Naive thymus-derived CD4-positive, alpha-beta T cell (primary cell): ENCODE results near the gene ADAMTS10. TPM values are rescaled to one million over a fixed set of nuclear protein-coding genes. Genes with fewer than 3 reads are reported as not detected.
"Not testable (repeated sequence)": the region's sequence is repeated elsewhere in the genome, so short reads cannot be mapped to it uniquely, and the experiment has no call there.

ENCODE experiments used
- ATAC-seq: fragments of 150-1000 bp; cut with Tn5 transposase; 2 replicates; pipeline ENCODE4 v1.10.0; 2021; ENCODE audit warnings: mild to moderate bottlenecking, moderate library complexity
- CTCF ChIA-PET: fragments of 350-600 bp; sonication (Branson Sonifier 250); formaldehyde crosslinking; loops from one replicate; lab custom pipeline; 2021; ENCODE audit warnings: antibody characterized with exemption; lab: Charles Lee
- POLR2A ChIA-PET: fragments of 350-600 bp; sonication (Branson Sonifier 250); formaldehyde crosslinking; loops from one replicate; lab custom pipeline; 2021; ENCODE audit warnings: antibody characterized with exemption, inconsistent platforms; lab: Charles Lee
- DNase-seq, 9 donors: peaks; one replicate each; pipeline versions ENCODE4 v3.0.0 to v3.0.0-alpha.2; 2020 to 2022; ENCODE audit warnings: mixed read lengths in 1 of 9
- H3K27ac ChIP-seq: one replicate; pipeline ENCODE4 v1.7.0; 2013; ENCODE audit warnings: mild to moderate bottlenecking, low read depth, low read length, moderate library complexity
- H3K27me3 ChIP-seq, 2 donors: one replicate each; pipeline ENCODE4 v1.7.0; 2013; ENCODE audit warnings: low read length in 2 of 2, mild to moderate bottlenecking in 2 of 2, moderate library complexity in 2 of 2; ENCODE audit not compliant: control insufficient read depth in 2 of 2, insufficient read depth in 2 of 2
- H3K36me3 ChIP-seq, 3 experiments: 1 replicate in 2 of 3; 2 replicates in 1 of 3; pipeline ENCODE4 v1.7.0; 2013; ENCODE audit warnings: low read length in 3 of 3, mild to moderate bottlenecking in 3 of 3, moderate library complexity in 1 of 3; ENCODE audit not compliant: insufficient read depth in 3 of 3, control insufficient read depth in 2 of 3
- H3K4me1 ChIP-seq, 2 donors: one replicate each; pipeline ENCODE4 v1.7.0; 2013; ENCODE audit warnings: low read length in 2 of 2, mild to moderate bottlenecking in 2 of 2, moderate library complexity in 1 of 2; ENCODE audit not compliant: control insufficient read depth in 2 of 2, insufficient read depth in 2 of 2
- H3K4me3 ChIP-seq: 2 replicates; pipeline ENCODE4 v1.7.0; 2013; ENCODE audit warnings: mild to moderate bottlenecking, low read length
- H3K9me3 ChIP-seq, 3 experiments: 1 replicate in 2 of 3; 2 replicates in 1 of 3; pipeline ENCODE4 v1.7.0; 2013; ENCODE audit warnings: low read length in 3 of 3; ENCODE audit not compliant: control insufficient read depth in 2 of 3
- H3K27ac Mint-ChIP-seq, 9 donors: one replicate each; pipeline ENCODE4 v1.8.0; 2020 to 2022; ENCODE audit warnings: mixed read lengths in 9 of 9, mild to moderate bottlenecking in 8 of 9, moderate library complexity in 5 of 9, inconsistent platforms in 2 of 9
- H3K27me3 Mint-ChIP-seq, 5 donors: one replicate each; pipeline ENCODE4 v1.8.0; 2021 to 2022; ENCODE audit warnings: mixed read lengths in 5 of 5, mild to moderate bottlenecking in 1 of 5
- H3K36me3 Mint-ChIP-seq, 5 donors: one replicate each; pipeline ENCODE4 v1.8.0; 2020 to 2022; ENCODE audit warnings: mixed read lengths in 5 of 5, mild to moderate bottlenecking in 3 of 5, inconsistent platforms in 1 of 5
- H3K4me1 Mint-ChIP-seq, 7 donors: one replicate each; pipeline ENCODE4 v1.8.0; 2020 to 2022; ENCODE audit warnings: mixed read lengths in 7 of 7, mild to moderate bottlenecking in 3 of 7, inconsistent platforms in 1 of 7
- H3K4me3 Mint-ChIP-seq, 10 donors: one replicate each; pipeline ENCODE4 v1.8.0; 2020 to 2022; ENCODE audit warnings: mild to moderate bottlenecking in 10 of 10, mixed read lengths in 10 of 10, moderate library complexity in 6 of 10, inconsistent platforms in 2 of 10
- H3K9me3 Mint-ChIP-seq, 11 donors: one replicate each; pipeline ENCODE4 v1.8.0; 2020 to 2022; ENCODE audit warnings: mixed read lengths in 11 of 11, mild to moderate bottlenecking in 4 of 11, inconsistent platforms in 1 of 11, moderate library complexity in 1 of 11
- intact Hi-C, 2 donors: fragments of 100-400 bp; cut with micrococcal nuclease; formaldehyde crosslinking; loops; one replicate each; pipeline ENCODE4 v1.15.1; 2023
- polyA plus RNA-seq, 2 donors: library from polyadenylated mRNA; unstranded; fragments of 300-500 nt; fragmentation: Illumina TruSeq; gene quantifications; one replicate each; pipeline ENCODE4 v1.2.3, GENCODE V29; 2021
- total RNA-seq, 6 experiments: library from RNA in 5 of 6; stranded (reverse) in 5 of 6; gene quantifications; 1 replicate in 5 of 6; 2 replicates in 1 of 6; pipeline ENCODE4 v1.2.3 and lab custom pipeline; 2021 to 2026

The ADAMTS10 gene
- total and polyA plus RNA-seq, 7 experiments from 2014 or later: 1.5 to 102 (median 78.7) TPM

- H3K4me1 ChIP-seq: peaks cover 56 to 62% of the 10 kb centered on the region in 2 donors
- H3K27me3 ChIP-seq: no peaks in the 10 kb centered on the region
- Mint-ChIP-seq H3K9me3 (peaks cover 0 to 9% (median 0%) of the 10 kb centered on the region in 11 donors), H3K27ac (peak overlapping the region; percentile 83 to 98 (median 95)), H3K27me3 (peaks cover 0 to 2% (median 0%) of the 10 kb centered on the region in 5 donors), H3K36me3 (peaks cover 0 to 66% (median 0%) of the 10 kb centered on the region in 5 donors), H3K4me3 (peak overlapping the region; percentile 66 to 88 (median 80)), H3K4me1 (peaks cover 47 to 84% (median 75%) of the 10 kb centered on the region in 7 donors)
- H3K27ac ChIP-seq: peak overlapping the region; percentile 47
- intact Hi-C loops: no loop called here
- H3K9me3 ChIP-seq: no peaks in the 10 kb centered on the region
- ATAC-seq (peak; percentile 68), DNase-seq (peak; percentile 30 to 68 (median 56))
- H3K36me3 ChIP-seq: no peaks in the 10 kb centered on the region
- peak overlapping the region; percentile 59 for H3K4me3 ChIP-seq
- CTCF ChIA-PET: interaction anchor here (0.8 to 3.3 kb wide), 11 partner anchors 9 to 158 kb away, joined by 3 to 24 read pairs (median 4); partner anchors contain the start of genes MARCHF2 and ZNF414
- POLR2A ChIA-PET: interaction anchor here (0.8 to 21.7 kb wide), 13 partner anchors 8 to 127 kb away, joined by 3 to 566 read pairs (median 5); partner anchors contain the start of genes MYO1F and ZNF414
Measured at GRCh38 chr19:8571006-8571411, 39.5 kb downstream of the ADAMTS10 start.

GRCh38 chr19:8569066-8569771 lies 41.3 kb downstream of the ADAMTS10 start:
- Histone ChIP-seq H3K27ac (peak overlapping the region; percentile 59), H3K9me3 (no peaks in the 10 kb centered on the region), H3K4me3 (peak overlapping the region; percentile 44), H3K36me3 (no peaks in the 10 kb centered on the region), H3K27me3 (no peaks in the 10 kb centered on the region), H3K4me1 (peaks cover 46 to 72% of the 10 kb centered on the region in 2 donors)
- intact Hi-C loops: loop anchor here in 1 of 2 donors (1.0 to 2.0 kb wide), 4 partner anchors 9 to 179 kb away; partner anchors contain the start of genes HNRNPM and RAB11B
- peak; percentile 76 for ATAC-seq
- H3K27me3 Mint-ChIP-seq: peaks cover 0 to 2% (median 0%) of the 10 kb centered on the region in 5 donors
- H3K4me3 Mint-ChIP-seq: peak overlapping the region; percentile 66 to 88 (median 74)
- peaks cover 0 to 57% (median 0%) of the 10 kb centered on the region in 5 donors for H3K36me3 Mint-ChIP-seq
- peaks cover 0 to 9% (median 0%) of the 10 kb centered on the region in 11 donors for H3K9me3 Mint-ChIP-seq
- H3K4me1 Mint-ChIP-seq: peaks cover 32 to 80% (median 64%) of the 10 kb centered on the region in 7 donors
- H3K27ac Mint-ChIP-seq: peak overlapping the region; percentile 88 to 98 (median 92)
- CTCF ChIA-PET: interaction anchor here (0.7 to 3.3 kb wide), 7 partner anchors 9 to 82 kb away, joined by 3 to 14 read pairs (median 6); no protein-coding TSS in a partner anchor
- DNase-seq: peak in 3 of 9 donors; percentile 19 to 71 (median 36)
- POLR2A ChIA-PET: interaction anchor here (0.6 to 21.7 kb wide), 9 partner anchors 10 to 87 kb away, joined by 3 to 566 read pairs (median 3); partner anchors contain the start of genes MYO1F and ZNF414

GRCh38 chr19:8567522-8568172 lies 42.9 kb downstream of the ADAMTS10 start:
- peaks cover 43 to 63% of the 10 kb centered on the region in 2 donors for H3K4me1 ChIP-seq
- POLR2A ChIA-PET: interaction anchor here (3.8 to 21.7 kb wide), 2 partner anchors 12 to 49 kb away, joined by 33 to 566 read pairs; partner anchors contain the start of genes MYO1F and ZNF414
- H3K9me3 Mint-ChIP-seq: peaks cover 0 to 2% (median 0%) of the 10 kb centered on the region in 11 donors
- H3K27me3 ChIP-seq: no peaks in the 10 kb centered on the region
- H3K4me1 Mint-ChIP-seq: peaks cover 20 to 73% (median 49%) of the 10 kb centered on the region in 7 donors
- H3K36me3 Mint-ChIP-seq: peaks cover 0 to 51% (median 0%) of the 10 kb centered on the region in 5 donors
- intact Hi-C loops: loop anchor here in 1 of 2 donors (2.0 kb wide), 1 partner anchor 123 kb away; the partner anchor contains the start of gene HNRNPM
- peak overlapping the region in 8 of 9 donors; percentile 15 to 98 (median 64) for H3K27ac Mint-ChIP-seq
- H3K27ac ChIP-seq: no peak overlapping the region
- ATAC-seq (peak; percentile 46), DNase-seq (no peak)
- H3K27me3 Mint-ChIP-seq: peaks cover 0 to 2% (median 0%) of the 10 kb centered on the region in 5 donors
- CTCF ChIA-PET: interaction anchor here (0.8 to 2.6 kb wide), 2 partner anchors 11 to 13 kb away, joined by 3 to 11 read pairs; no protein-coding TSS in a partner anchor
- peak overlapping the region in 2 of 10 donors; percentile 12 to 54 for H3K4me3 Mint-ChIP-seq
- H3K36me3 ChIP-seq: no peaks in the 10 kb centered on the region
- H3K4me3 ChIP-seq: no peak overlapping the region
- no peaks in the 10 kb centered on the region for H3K9me3 ChIP-seq

GRCh38 chr19:8566855-8567254 lies 43.7 kb downstream of the ADAMTS10 start:
- CTCF ChIA-PET: interaction anchor here (0.8 to 2.6 kb wide), 3 partner anchors 11 to 14 kb away, joined by 3 to 11 read pairs (median 3); no protein-coding TSS in a partner anchor
- H3K27me3 Mint-ChIP-seq: peaks cover 0 to 2% (median 0%) of the 10 kb centered on the region in 5 donors
- Histone ChIP-seq H3K27me3 (no peaks in the 10 kb centered on the region), H3K4me1 (peaks cover 35 to 56% of the 10 kb centered on the region in 2 donors), H3K9me3 (no peaks in the 10 kb centered on the region), H3K36me3 (no peaks in the 10 kb centered on the region), H3K27ac (no peak overlapping the region), H3K4me3 (no peak overlapping the region)
- peaks cover 17 to 70% (median 41%) of the 10 kb centered on the region in 7 donors for H3K4me1 Mint-ChIP-seq
- ATAC-seq (no peak), DNase-seq (no peak)
- peak overlapping the region in 1 of 9 donors; percentile 92 for H3K27ac Mint-ChIP-seq
- peaks cover 0 to 46% (median 0%) of the 10 kb centered on the region in 5 donors for H3K36me3 Mint-ChIP-seq
- intact Hi-C loops: no loop called here
- POLR2A ChIA-PET: interaction anchor here (1.7 to 21.7 kb wide), 2 partner anchors 10 to 48 kb away, joined by 8 to 566 read pairs; partner anchors contain the start of genes MYO1F and ZNF414
- H3K4me3 Mint-ChIP-seq: no peak overlapping the region
- peaks cover 0 to 2% (median 0%) of the 10 kb centered on the region in 11 donors for H3K9me3 Mint-ChIP-seq

GRCh38 chr19:8564866-8565265 lies 45.6 kb downstream of the ADAMTS10 start:
- H3K27me3 Mint-ChIP-seq, ATAC-seq, H3K36me3 ChIP-seq, H3K27ac ChIP-seq, H3K9me3 Mint-ChIP-seq, DNase-seq, H3K27me3 ChIP-seq, intact Hi-C loops, H3K9me3 ChIP-seq, H3K4me3 ChIP-seq: not testable (repeated sequence)
- ChIA-PET CTCF (interaction anchor here (0.6 kb wide), 1 partner anchor 27 kb away, joined by 3 read pairs; no protein-coding TSS in a partner anchor), POLR2A (interaction anchor here (1.0 to 21.7 kb wide), 2 partner anchors 30 to 46 kb away, joined by 3 to 566 read pairs; partner anchors contain the start of gene ZNF414)
- Mint-ChIP-seq H3K36me3 (peaks cover 0 to 44% (median 0%) of the 10 kb centered on the region in 5 donors), H3K4me3 (peak overlapping the region in 2 of 10 donors; percentile 12 to 17), H3K4me1 (peaks cover 11 to 61% (median 29%) of the 10 kb centered on the region in 7 donors), H3K27ac (peak overlapping the region in 4 of 9 donors; percentile 25 to 75 (median 47))
- H3K4me1 ChIP-seq: peaks cover 16 to 44% of the 10 kb centered on the region in 2 donors
